ENCODE data around the gene PTCH2.

Gene PTCH2

DNA sequence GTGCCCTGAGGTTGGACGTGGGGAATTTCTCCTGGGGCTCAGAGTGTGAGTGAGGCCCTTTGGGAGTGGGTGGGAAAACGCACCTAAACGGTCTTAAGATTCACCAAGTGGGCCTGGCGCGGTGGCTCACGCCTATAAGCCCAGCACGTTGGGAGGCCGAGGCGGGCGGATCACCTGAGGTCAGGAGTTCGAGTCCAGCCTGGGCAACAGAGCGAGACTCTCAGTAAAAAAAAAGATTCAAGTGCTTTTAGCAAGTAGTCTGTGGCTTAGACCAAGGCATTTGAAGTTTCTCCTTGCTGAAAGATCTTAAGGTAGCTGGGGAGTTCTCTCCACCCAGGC, 66.4 kb downstream of the PTCH2 start:
- no peak for DNase-seq

DNA sequence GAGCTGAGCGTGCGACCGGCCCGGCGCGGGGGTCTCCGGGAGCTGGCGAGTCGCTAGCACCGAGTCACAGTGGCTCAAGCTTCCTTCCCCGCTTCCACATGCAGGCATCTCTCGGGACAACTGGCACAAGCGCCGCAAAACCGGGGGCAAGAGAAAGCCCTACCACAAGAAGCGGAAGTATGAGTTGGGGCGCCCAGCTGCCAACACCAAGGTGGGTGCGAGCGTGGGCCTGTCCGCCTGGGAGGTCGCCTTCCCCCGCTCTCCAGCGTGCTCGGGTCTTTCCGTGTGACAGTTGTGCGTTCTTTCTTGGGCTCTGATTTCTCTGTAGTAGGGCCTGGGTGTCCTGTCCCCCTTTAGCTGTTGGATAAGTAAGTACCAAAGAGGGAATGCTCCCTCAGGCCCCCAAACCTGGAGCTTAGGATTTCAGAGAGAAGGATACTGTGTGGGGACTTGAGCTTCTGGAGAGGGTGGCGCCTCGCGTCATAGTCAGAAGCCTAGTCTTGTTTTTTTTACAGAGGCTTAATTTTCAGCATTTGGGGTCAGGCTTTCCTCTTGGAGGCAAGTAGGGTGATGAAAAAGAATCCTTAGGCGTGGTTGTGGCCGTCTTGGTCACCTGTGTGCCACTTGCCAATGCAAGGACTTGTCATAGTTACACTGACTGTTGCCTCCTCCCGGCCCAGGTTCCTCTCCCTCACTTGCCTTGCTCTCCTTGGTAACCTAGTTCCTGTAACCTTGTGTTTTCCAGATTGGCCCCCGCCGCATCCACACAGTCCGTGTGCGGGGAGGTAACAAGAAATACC, 66.9 kb downstream of the PTCH2 start:
- no peak for DNase-seq

DNA sequence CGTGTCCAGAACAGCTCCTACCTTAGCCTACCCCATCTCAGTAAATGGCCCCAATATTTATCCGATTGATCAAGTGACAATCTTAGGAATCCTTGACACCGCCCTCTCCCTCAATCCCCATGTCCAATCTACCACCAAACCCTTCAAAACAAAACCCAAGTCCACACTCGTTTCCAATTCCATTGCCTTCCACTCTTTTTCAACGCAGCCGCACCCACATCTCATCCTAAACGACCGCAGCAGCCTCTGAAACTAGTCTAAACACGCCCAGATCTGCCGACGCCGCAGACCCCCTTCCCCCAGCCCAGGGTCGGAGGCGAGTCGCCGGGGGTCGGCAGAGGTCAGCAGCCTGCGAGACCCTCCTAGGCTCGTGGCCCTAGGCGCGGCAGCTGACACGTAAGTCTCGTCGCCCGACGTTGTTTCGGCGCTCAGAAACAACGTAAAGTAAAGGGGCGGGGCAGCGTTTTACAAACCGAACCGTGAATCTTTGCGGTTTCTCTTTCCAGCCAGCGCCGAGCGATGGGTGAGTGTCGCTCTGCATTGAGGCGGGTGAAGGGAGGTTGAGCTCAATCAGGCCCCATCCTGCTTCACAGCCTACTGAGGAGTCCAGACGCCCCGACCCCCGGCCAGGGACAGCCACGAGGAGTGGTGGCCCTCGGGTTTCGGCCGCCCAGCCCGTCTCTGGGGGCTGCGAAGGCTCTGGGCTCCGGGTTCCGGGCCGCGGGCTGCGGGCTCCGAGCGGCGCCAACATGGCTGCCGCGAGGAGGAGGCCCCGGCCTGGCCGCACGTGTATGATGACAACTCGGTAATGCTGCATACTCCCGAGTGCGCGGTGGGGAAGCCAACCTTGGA, 67.7 kb downstream of the PTCH2 start, which contains the start of gene RPS8:
Gene RPS8, plus strand, starts transcription at position 463 of the 852 bp plus-strand sequence. Its CDS starts 57 bp downstream, at position 520.
- peak; percentile 94 for DNase-seq

Data from DMS79 treated with DMSO at 0.1 percent for 48 hours (cell line).